HUES6 (cell line): ENCODE data around the gene ZNF398.

ENCODE experiments used
- H3K27ac ChIP-seq: 2 replicates; pipeline ENCODE4 v1.7.0; 2013; ENCODE audit warnings: low read depth, mild to moderate bottlenecking, low read length, inconsistent platforms
- H3K27me3 ChIP-seq: 2 replicates; pipeline ENCODE4 v1.6.1; 2013; ENCODE audit warnings: low read length; ENCODE audit not compliant: control insufficient read depth, insufficient read depth
- H3K36me3 ChIP-seq: 2 replicates; pipeline ENCODE4 v1.6.1; 2013; ENCODE audit warnings: low read length; ENCODE audit not compliant: control insufficient read depth, insufficient read depth
- H3K4me1 ChIP-seq: 2 replicates; pipeline ENCODE4 v1.6.1; 2013; ENCODE audit warnings: low read length; ENCODE audit not compliant: control insufficient read depth, insufficient read depth
- H3K4me3 ChIP-seq: 2 replicates; pipeline ENCODE4 v1.5.1; 2013; ENCODE audit warnings: low read depth, low read length
- H3K9ac ChIP-seq: one replicate; pipeline ENCODE4 v1.6.1; 2013; ENCODE audit warnings: mild to moderate bottlenecking, low read length
- H3K9me3 ChIP-seq: 2 replicates; pipeline ENCODE4 v1.6.1; 2013; ENCODE audit warnings: low read depth, low read length; ENCODE audit not compliant: control insufficient read depth, insufficient read depth

ZNF398 gene, protein sequence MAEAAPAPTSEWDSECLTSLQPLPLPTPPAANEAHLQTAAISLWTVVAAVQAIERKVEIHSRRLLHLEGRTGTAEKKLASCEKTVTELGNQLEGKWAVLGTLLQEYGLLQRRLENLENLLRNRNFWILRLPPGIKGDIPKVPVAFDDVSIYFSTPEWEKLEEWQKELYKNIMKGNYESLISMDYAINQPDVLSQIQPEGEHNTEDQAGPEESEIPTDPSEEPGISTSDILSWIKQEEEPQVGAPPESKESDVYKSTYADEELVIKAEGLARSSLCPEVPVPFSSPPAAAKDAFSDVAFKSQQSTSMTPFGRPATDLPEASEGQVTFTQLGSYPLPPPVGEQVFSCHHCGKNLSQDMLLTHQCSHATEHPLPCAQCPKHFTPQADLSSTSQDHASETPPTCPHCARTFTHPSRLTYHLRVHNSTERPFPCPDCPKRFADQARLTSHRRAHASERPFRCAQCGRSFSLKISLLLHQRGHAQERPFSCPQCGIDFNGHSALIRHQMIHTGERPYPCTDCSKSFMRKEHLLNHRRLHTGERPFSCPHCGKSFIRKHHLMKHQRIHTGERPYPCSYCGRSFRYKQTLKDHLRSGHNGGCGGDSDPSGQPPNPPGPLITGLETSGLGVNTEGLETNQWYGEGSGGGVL

GRCh38 chr7:149147072-149147751, at the start of gene ZNF398:
ZNF398 (plus strand) TSS chr7:149147453; CDS start chr7:149147743, 290 bp downstream.
- Histone ChIP-seq H3K4me3 (peak within 1 kb of the TSS; percentile 88), H3K36me3 (peaks cover 13% of the 10 kb centered on the region), H3K9ac (peak within 1 kb of the TSS; percentile 96), H3K9me3 (no peaks in the 10 kb centered on the region), H3K27ac (peak within 1 kb of the TSS; percentile 95), H3K27me3 (no peaks in the 10 kb centered on the region), H3K4me1 (peaks cover 44% of the 10 kb centered on the region)

DNA sequence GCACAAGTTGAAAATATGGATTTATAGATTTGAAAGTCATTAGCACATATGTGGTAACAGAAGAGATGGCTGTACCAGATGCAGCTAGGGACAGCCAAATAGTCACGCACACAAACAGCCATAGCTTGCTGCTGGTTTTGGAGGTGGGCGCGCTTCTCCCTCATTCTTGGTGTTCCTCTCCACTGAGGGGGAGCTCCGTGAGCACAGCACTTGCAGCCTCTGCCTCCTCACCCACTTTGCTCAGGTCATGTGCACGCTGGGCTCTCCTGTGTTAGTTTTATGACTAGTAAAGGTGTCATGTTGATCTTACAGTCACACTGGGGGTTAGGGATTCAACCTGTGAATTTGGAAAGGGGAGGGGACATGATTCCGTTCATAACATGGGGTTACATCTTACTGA, 48.2 kb upstream of the ZNF398 start:
- no peak overlapping the region for H3K27ac ChIP-seq
- 0 out of 2 replicates have a peak, but pooled peaks cover 8% of the 10 kb centered on the region for H3K36me3 ChIP-seq
- peaks cover 5% of the 10 kb centered on the region for H3K4me1 ChIP-seq
- H3K4me3 ChIP-seq: no peak overlapping the region
- H3K27me3 ChIP-seq: no peaks in the 10 kb centered on the region
- H3K9me3 ChIP-seq: no peaks in the 10 kb centered on the region
- H3K9ac ChIP-seq: no peak overlapping the region

DNA sequence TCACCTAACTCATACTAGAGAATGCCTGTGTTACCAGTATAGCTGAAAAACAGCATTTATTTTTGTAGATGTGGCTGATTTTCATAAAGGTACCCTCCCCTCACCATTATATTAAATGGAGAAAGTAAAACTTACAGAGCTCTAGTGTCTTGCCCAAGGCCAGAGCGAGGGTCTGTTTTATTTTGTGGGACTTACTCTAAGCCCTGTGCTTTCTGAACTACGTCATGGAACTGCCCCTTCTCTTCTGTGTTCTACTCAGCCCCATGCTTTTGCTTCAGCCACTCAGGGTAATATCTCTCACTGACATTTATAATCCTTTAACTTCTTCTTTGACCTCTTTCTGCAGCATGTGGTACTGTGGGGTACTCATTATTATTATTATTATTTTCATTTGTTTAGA, 46.4 kb upstream of the ZNF398 start:
- Histone ChIP-seq H3K27ac (no peak overlapping the region), H3K27me3 (no peaks in the 10 kb centered on the region), H3K36me3 (0 out of 2 replicates have a peak, but pooled peaks cover 8% of the 10 kb centered on the region), H3K4me3 (no peak overlapping the region), H3K9ac (no peak overlapping the region), H3K9me3 (no peaks in the 10 kb centered on the region), H3K4me1 (peaks cover 5% of the 10 kb centered on the region)

- no peak overlapping the region for H3K9ac ChIP-seq
- no peak overlapping the region for H3K4me3 ChIP-seq
- H3K27me3 ChIP-seq: no peaks in the 10 kb centered on the region
- H3K4me1 ChIP-seq: no peaks in the 10 kb centered on the region
- H3K9me3 ChIP-seq: no peaks in the 10 kb centered on the region
- H3K27ac ChIP-seq: no peak overlapping the region
- 0 out of 2 replicates have a peak, but pooled peaks cover 8% of the 10 kb centered on the region for H3K36me3 ChIP-seq
These were observed 44.6 kb upstream of the ZNF398 start for GRCh38 chr7:149102666-149103065.

- H3K4me1 ChIP-seq: no peaks in the 10 kb centered on the region
- no peaks in the 10 kb centered on the region for H3K9me3 ChIP-seq
- H3K27me3 ChIP-seq: no peaks in the 10 kb centered on the region
- H3K27ac ChIP-seq: no peak overlapping the region
- H3K36me3 ChIP-seq: 0 out of 2 replicates have a peak, but pooled peaks cover 8% of the 10 kb centered on the region
- no peak overlapping the region for H3K9ac ChIP-seq
- no peak overlapping the region for H3K4me3 ChIP-seq
These were observed 43.8 kb upstream of the ZNF398 start for GRCh38 chr7:149103424-149103823.

DNA sequence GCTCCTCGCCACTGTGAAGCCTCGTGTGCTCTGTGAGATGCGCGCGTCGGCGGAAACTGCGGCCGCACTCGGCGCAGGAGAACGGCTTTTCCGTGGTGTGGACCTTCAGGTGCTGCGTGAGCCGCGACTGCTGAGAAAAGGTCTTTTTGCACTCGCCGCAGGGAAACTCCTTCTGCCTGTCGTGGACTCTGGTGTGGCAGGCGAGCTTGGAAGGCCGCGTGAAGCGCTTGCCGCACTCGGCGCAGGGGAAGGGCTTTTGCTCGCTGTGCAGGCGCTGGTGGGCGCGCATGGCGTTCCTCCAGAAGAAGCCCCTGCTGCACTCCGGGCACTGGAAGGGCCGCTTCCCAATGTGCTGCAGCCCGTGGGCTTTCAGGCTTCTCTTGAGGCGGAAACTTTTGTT, 43.0 kb upstream of the ZNF398 start:
- no peak overlapping the region for H3K9ac ChIP-seq
- 0 out of 2 replicates have a peak, but pooled peaks cover 8% of the 10 kb centered on the region for H3K36me3 ChIP-seq
- no peaks in the 10 kb centered on the region for H3K4me1 ChIP-seq
- H3K27me3 ChIP-seq: no peaks in the 10 kb centered on the region
- H3K9me3 ChIP-seq: no peaks in the 10 kb centered on the region
- no peak overlapping the region for H3K27ac ChIP-seq
- no peak overlapping the region for H3K4me3 ChIP-seq

DNA sequence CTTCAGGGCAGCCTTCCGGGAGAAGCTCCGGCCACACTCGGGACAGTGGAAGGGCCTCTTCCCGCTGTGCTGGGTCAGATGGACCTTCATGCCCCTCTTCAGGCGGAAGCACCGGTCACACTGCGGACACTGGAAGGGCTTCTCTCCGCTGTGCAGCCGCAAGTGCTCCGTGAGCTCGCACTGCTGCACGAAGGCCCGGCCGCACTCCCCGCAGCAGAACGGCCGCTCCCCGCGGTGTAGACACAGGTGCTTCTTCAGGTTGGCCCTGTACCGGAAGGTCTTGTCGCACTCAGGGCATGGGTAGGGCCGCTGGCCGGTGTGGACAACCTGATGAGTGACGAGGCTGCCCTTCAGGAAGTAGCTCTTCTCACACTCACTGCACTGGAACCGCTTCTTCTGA, 42.5 kb upstream of the ZNF398 start:
- H3K9ac ChIP-seq: no peak overlapping the region
- H3K4me1 ChIP-seq: no peaks in the 10 kb centered on the region
- no peak overlapping the region for H3K4me3 ChIP-seq
- 0 out of 2 replicates have a peak, but pooled peaks cover 8% of the 10 kb centered on the region for H3K36me3 ChIP-seq
- no peak overlapping the region for H3K27ac ChIP-seq
- no peaks in the 10 kb centered on the region for H3K9me3 ChIP-seq
- H3K27me3 ChIP-seq: no peaks in the 10 kb centered on the region

DNA sequence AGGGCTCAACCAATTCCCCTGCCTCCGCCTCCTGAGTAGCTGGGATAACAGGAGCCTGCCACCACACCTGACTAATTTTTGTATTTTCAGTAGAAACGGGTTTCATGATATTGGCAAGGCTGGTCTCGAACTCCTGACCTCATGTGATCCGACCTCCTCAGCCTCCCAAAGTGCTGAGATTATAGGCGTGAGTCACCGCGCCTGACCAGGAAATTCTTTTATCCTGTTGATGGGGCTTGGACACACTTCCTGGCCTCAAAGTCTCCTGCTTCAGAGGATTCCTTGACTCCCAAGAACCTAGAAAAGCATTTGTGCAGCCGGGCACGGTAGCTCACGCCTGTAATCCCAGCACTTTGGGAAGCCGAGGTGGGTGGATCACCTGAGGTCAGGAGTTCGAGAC, 37.3 kb upstream of the ZNF398 start:
- no peaks in the 10 kb centered on the region for H3K27me3 ChIP-seq
- H3K4me3 ChIP-seq: no peak overlapping the region
- no peaks in the 10 kb centered on the region for H3K36me3 ChIP-seq
- no peak overlapping the region for H3K9ac ChIP-seq
- no peak overlapping the region for H3K27ac ChIP-seq
- no peaks in the 10 kb centered on the region for H3K4me1 ChIP-seq
- no peaks in the 10 kb centered on the region for H3K9me3 ChIP-seq

- peak overlapping the region; percentile 94 for H3K9ac ChIP-seq
- H3K4me3 ChIP-seq: peak overlapping the region; percentile 84
- no peaks in the 10 kb centered on the region for H3K27me3 ChIP-seq
- peaks cover 5% of the 10 kb centered on the region; the same call in 1 of the 2 replicates for H3K9me3 ChIP-seq
- H3K36me3 ChIP-seq: peaks cover 6% of the 10 kb centered on the region
- peak overlapping the region; percentile 94 for H3K27ac ChIP-seq
- peaks cover 10% of the 10 kb centered on the region for H3K4me1 ChIP-seq
These were observed 21.9 kb upstream of the ZNF398 start for GRCh38 chr7:149125189-149125862.

GRCh38 chr7:149125863-149126661, 21.2 kb upstream of the ZNF398 start, which contains the start of gene ZNF425:
ZNF425 (minus strand) TSS chr7:149126324; CDS start chr7:149126213, 111 bp downstream.
- H3K9me3 ChIP-seq: peaks cover 12% of the 10 kb centered on the region

More at GRCh38 chr7:149125863-149126661, 21.2 kb upstream of the ZNF398 start, which contains the start of gene ZNF425:
- Histone ChIP-seq H3K4me1 (peaks cover 10% of the 10 kb centered on the region), H3K27ac (peak within 1 kb of the TSS; percentile 94), H3K36me3 (peaks cover 13% of the 10 kb centered on the region), H3K9ac (peak within 1 kb of the TSS; percentile 94), H3K4me3 (peak within 1 kb of the TSS; percentile 84), H3K27me3 (no peaks in the 10 kb centered on the region)
